Neural cell (in vitro differentiated cells): ENCODE data around the gene CDC73.

Experiments used
- CTCF ChIP-seq: fragments of 450-650 bp; IDR thresholded peaks from 2 replicates; pipeline ENCODE4 v1.5.1; 2014; ENCODE audit warnings: antibody characterized with exemption, mild to moderate bottlenecking, moderate library complexity; ENCODE audit not compliant: poor library complexity, severe bottlenecking
- EZH2 ChIP-seq: fragments of 200-600, 300-800 bp; shearing (Covaris generic), sonication (generic); IDR thresholded peaks from 2 replicates; pipeline ENCODE4 v1.6.1; 2014; ENCODE audit warnings: antibody characterized with exemption, low read length, borderline replicate concordance, mild to moderate bottlenecking; ENCODE audit not compliant: insufficient read depth, poor library complexity, severe bottlenecking
- RAD21 ChIP-seq: fragments of 450-650 bp; conservative IDR thresholded peaks from 2 replicates; pipeline ENCODE4 v1.6.1; 2014; ENCODE audit warnings: antibody characterized with exemption, mild to moderate bottlenecking, moderate library complexity

GRCh38 chr1:193213998-193214397 lies 92.2 kb downstream of the CDC73 start:
- no peak for TF ChIP-seq EZH2
- no peak for TF ChIP-seq CTCF
- no peak for TF ChIP-seq RAD21
